ENCODE data around the gene CFAP45.

The CFAP45 gene

DNA sequence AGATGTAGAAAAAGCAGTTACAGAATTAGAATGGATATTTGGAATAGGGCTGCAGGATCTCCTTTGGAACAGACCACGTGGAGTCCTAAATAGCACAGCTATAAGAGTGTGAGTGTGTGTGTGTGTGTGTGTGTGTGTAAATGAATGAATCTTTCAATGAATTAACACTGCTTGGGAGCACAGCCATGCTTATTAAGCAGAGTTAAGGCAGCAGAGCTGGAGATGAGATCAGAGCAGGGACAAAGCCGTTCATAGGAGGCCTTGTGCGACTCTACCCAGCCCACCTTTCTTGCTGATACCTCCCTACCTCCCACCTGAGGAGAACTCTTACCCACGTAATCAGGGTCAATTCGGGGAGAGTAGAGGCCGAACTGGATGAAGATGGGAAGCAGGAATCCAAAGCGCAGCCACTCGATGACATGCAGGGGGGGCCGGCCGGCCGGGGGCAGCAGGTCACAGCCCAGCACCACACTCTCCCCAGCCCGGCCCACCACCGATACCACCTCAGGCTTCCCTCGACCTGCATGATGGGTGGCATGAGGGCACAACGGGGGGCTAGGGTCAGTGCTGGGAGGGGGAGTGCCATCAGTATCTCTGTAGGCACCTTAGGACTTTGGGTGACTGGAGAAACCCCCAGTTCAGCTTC is 42.8 kb upstream of the CFAP45 start:
- Histone ChIP-seq H3K4me1 (ENCODE audit: control insufficient read depth, insufficient read depth, low read length) (peaks cover 7% of the 10 kb centered on the region), H3K27me3 (ENCODE audit: control insufficient read depth, insufficient read depth, low read length) (no peaks in the 10 kb centered on the region), H3K36me3 (ENCODE audit: control insufficient read depth, insufficient read depth, low read length) (0 out of 2 replicates have a peak, but pooled peaks cover 2% of the 10 kb centered on the region), H3K4me3 (ENCODE audit: low read length) (no peak overlapping the region), H3K27ac (ENCODE audit: low read length) (no peak overlapping the region), H3K9me3 (ENCODE audit: control insufficient read depth, insufficient read depth, low read length) (no peaks in the 10 kb centered on the region)
- no peak for DNase-seq (ENCODE audit: low read depth, low spot score)
- no CpG with 5 or more reads among the region's 15 CpGs for WGBS (ENCODE audit: insufficient coverage, insufficient read length)

- H3K4me3 ChIP-seq (ENCODE audit: low read length), result no peak overlapping the region
- no CpG with 5 or more reads among the region's 15 CpGs for WGBS (ENCODE audit: insufficient coverage, insufficient read length)
- H3K27ac ChIP-seq (ENCODE audit: low read length), result no peak overlapping the region
- DNase-seq (ENCODE audit: low read depth, low spot score), result no peak
- peaks cover 8% of the 10 kb centered on the region for H3K4me1 ChIP-seq (ENCODE audit: control insufficient read depth, insufficient read depth, low read length)
- H3K9me3 ChIP-seq (ENCODE audit: control insufficient read depth, insufficient read depth, low read length), result no peaks in the 10 kb centered on the region
- no peaks in the 10 kb centered on the region for H3K27me3 ChIP-seq (ENCODE audit: control insufficient read depth, insufficient read depth, low read length)
- 0 out of 2 replicates have a peak, but pooled peaks cover 2% of the 10 kb centered on the region for H3K36me3 ChIP-seq (ENCODE audit: control insufficient read depth, insufficient read depth, low read length)
Observed at GRCh38 chr1:159941591-159942560, 41.9 kb upstream of the CFAP45 start.

DNA sequence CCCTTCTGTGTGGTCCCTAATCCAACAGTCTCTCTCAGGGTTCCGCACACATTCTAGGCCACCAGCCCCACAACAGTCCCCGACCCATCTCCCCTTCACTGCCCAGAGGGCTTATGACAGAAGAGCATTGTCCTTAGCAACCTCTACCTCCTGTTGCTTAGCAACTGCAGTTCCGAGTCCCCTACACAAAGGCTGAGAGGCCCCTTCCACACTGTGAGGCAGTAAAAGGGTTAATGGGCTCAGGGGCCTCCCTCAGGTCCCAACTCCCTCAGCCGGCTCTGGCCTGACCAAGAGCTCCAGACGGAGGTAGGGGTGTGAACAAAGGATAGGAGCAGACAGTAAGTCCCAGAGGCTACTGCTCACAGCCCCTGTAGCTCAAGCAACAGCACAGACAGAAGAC is 41.2 kb upstream of the CFAP45 start:
- Histone ChIP-seq H3K27ac (ENCODE audit: low read length) (no peak overlapping the region), H3K27me3 (ENCODE audit: control insufficient read depth, insufficient read depth, low read length) (no peaks in the 10 kb centered on the region), H3K36me3 (ENCODE audit: control insufficient read depth, insufficient read depth, low read length) (0 out of 2 replicates have a peak, but pooled peaks cover 2% of the 10 kb centered on the region), H3K4me1 (ENCODE audit: control insufficient read depth, insufficient read depth, low read length) (peaks cover 7% of the 10 kb centered on the region), H3K9me3 (ENCODE audit: control insufficient read depth, insufficient read depth, low read length) (no peaks in the 10 kb centered on the region), H3K4me3 (ENCODE audit: low read length) (no peak overlapping the region)
- DNase-seq (ENCODE audit: low read depth, low spot score), result no peak
- no CpG with 5 or more reads among the region's 5 CpGs for WGBS (ENCODE audit: insufficient coverage, insufficient read length)

GRCh38 chr1:159940006-159940620 is 40.1 kb upstream of the CFAP45 start:
- Histone ChIP-seq H3K9me3 (ENCODE audit: control insufficient read depth, insufficient read depth, low read length) (no peaks in the 10 kb centered on the region), H3K27me3 (ENCODE audit: control insufficient read depth, insufficient read depth, low read length) (no peaks in the 10 kb centered on the region), H3K27ac (ENCODE audit: low read length) (no peak overlapping the region), H3K4me1 (ENCODE audit: control insufficient read depth, insufficient read depth, low read length) (peaks cover 7% of the 10 kb centered on the region), H3K4me3 (ENCODE audit: low read length) (no peak overlapping the region), H3K36me3 (ENCODE audit: control insufficient read depth, insufficient read depth, low read length) (peaks cover 7% of the 10 kb centered on the region; the same call in 1 of the 2 replicates)
- WGBS (ENCODE audit: insufficient coverage, insufficient read length), result no CpG with 5 or more reads among the region's 11 CpGs
- DNase-seq (ENCODE audit: low read depth, low spot score), result no peak

GRCh38 chr1:159939678-159940002 is 39.7 kb upstream of the CFAP45 start:
- no peak overlapping the region for H3K4me3 ChIP-seq (ENCODE audit: low read length)
- H3K36me3 ChIP-seq (ENCODE audit: control insufficient read depth, insufficient read depth, low read length), result peaks cover 7% of the 10 kb centered on the region; the same call in 1 of the 2 replicates
- H3K4me1 ChIP-seq (ENCODE audit: control insufficient read depth, insufficient read depth, low read length), result peaks cover 7% of the 10 kb centered on the region
- no peak for DNase-seq (ENCODE audit: low read depth, low spot score)
- no peaks in the 10 kb centered on the region for H3K9me3 ChIP-seq (ENCODE audit: control insufficient read depth, insufficient read depth, low read length)
- no peak overlapping the region for H3K27ac ChIP-seq (ENCODE audit: low read length)
- WGBS (ENCODE audit: insufficient coverage, insufficient read length), result no CpG with 5 or more reads among the region's 3 CpGs
- no peaks in the 10 kb centered on the region for H3K27me3 ChIP-seq (ENCODE audit: control insufficient read depth, insufficient read depth, low read length)

- DNase-seq (ENCODE audit: low read depth, low spot score), result no peak
- H3K27ac ChIP-seq (ENCODE audit: low read length), result no peak overlapping the region
- H3K27me3 ChIP-seq (ENCODE audit: control insufficient read depth, insufficient read depth, low read length), result no peaks in the 10 kb centered on the region
- H3K4me3 ChIP-seq (ENCODE audit: low read length), result no peak overlapping the region
- WGBS (ENCODE audit: insufficient coverage, insufficient read length), result no CpG with 5 or more reads among the region's 6 CpGs
- peaks cover 5% of the 10 kb centered on the region for H3K4me1 ChIP-seq (ENCODE audit: control insufficient read depth, insufficient read depth, low read length)
- H3K36me3 ChIP-seq (ENCODE audit: control insufficient read depth, insufficient read depth, low read length), result peaks cover 11% of the 10 kb centered on the region
- H3K9me3 ChIP-seq (ENCODE audit: control insufficient read depth, insufficient read depth, low read length), result no peaks in the 10 kb centered on the region
Observed at GRCh38 chr1:159938905-159939677, 39.1 kb upstream of the CFAP45 start.

- no peaks in the 10 kb centered on the region for H3K9me3 ChIP-seq (ENCODE audit: control insufficient read depth, insufficient read depth, low read length)
- H3K36me3 ChIP-seq (ENCODE audit: control insufficient read depth, insufficient read depth, low read length), result peaks cover 13% of the 10 kb centered on the region
- DNase-seq (ENCODE audit: low read depth, low spot score), result no peak
- no peaks in the 10 kb centered on the region for H3K27me3 ChIP-seq (ENCODE audit: control insufficient read depth, insufficient read depth, low read length)
- H3K4me3 ChIP-seq (ENCODE audit: low read length), result no peak overlapping the region
- peaks cover 5% of the 10 kb centered on the region for H3K4me1 ChIP-seq (ENCODE audit: control insufficient read depth, insufficient read depth, low read length)
- WGBS (ENCODE audit: insufficient coverage, insufficient read length), result no CpG with 5 or more reads among the region's 7 CpGs
- H3K27ac ChIP-seq (ENCODE audit: low read length), result no peak overlapping the region
Observed at GRCh38 chr1:159938211-159938852, 38.4 kb upstream of the CFAP45 start.

GRCh38 chr1:159937054-159937750 is 37.2 kb upstream of the CFAP45 start:
- no peaks in the 10 kb centered on the region for H3K27me3 ChIP-seq (ENCODE audit: control insufficient read depth, insufficient read depth, low read length)
- DNase-seq (ENCODE audit: low read depth, low spot score), result no peak
- WGBS (ENCODE audit: insufficient coverage, insufficient read length), result no CpG with 5 or more reads among the region's 4 CpGs
- no peak overlapping the region for H3K27ac ChIP-seq (ENCODE audit: low read length)
- peaks cover 5% of the 10 kb centered on the region for H3K4me1 ChIP-seq (ENCODE audit: control insufficient read depth, insufficient read depth, low read length)
- peaks cover 13% of the 10 kb centered on the region for H3K36me3 ChIP-seq (ENCODE audit: control insufficient read depth, insufficient read depth, low read length)
- H3K4me3 ChIP-seq (ENCODE audit: low read length), result no peak overlapping the region
- H3K9me3 ChIP-seq (ENCODE audit: control insufficient read depth, insufficient read depth, low read length), result no peaks in the 10 kb centered on the region

DNA sequence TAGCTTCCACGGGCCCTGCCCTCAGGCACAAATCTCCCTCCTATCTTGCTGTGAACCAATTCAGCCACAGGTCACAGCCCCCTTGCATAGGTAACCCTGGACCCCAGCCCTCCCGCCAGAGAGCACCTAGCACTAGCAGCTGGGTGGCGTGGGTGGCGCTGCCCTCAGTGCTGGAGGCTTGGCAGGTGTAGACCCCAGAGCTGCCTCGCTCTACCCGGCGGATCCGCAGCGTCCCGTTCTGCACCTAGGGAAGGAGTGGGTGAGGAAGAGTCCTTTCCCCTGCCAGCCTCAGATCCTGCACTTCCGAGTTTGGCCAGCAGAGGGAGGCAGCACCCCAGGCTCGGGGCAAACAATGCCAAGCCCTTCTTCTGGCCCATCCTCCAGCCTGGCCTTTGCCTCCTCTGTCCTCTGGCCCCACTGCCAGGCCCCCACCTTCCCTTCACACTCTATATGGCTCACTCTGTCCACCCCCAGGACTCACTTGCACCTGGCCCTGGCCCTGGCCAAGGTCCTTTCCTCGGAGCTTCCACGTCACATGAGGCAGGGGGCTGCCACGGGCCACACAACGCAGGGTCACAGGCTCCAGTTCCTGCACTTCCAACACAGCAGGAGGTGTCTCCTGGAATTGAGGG is 36.4 kb upstream of the CFAP45 start:
- H3K9me3 ChIP-seq (ENCODE audit: control insufficient read depth, insufficient read depth, low read length), result no peaks in the 10 kb centered on the region
- peaks cover 5% of the 10 kb centered on the region for H3K4me1 ChIP-seq (ENCODE audit: control insufficient read depth, insufficient read depth, low read length)
- DNase-seq (ENCODE audit: low read depth, low spot score), result no peak
- no peak overlapping the region for H3K27ac ChIP-seq (ENCODE audit: low read length)
- no peak overlapping the region for H3K4me3 ChIP-seq (ENCODE audit: low read length)
- H3K36me3 ChIP-seq (ENCODE audit: control insufficient read depth, insufficient read depth, low read length), result peaks cover 15% of the 10 kb centered on the region
- WGBS (ENCODE audit: insufficient coverage, insufficient read length), result no CpG with 5 or more reads among the region's 16 CpGs
- no peaks in the 10 kb centered on the region for H3K27me3 ChIP-seq (ENCODE audit: control insufficient read depth, insufficient read depth, low read length)
